ENCODE results near the gene SLC34A1.
"Not testable (repeated sequence)": the region's sequence is repeated elsewhere in the genome, so short reads cannot be mapped to it uniquely, and the experiment has no call there.

SLC34A1 gene

GRCh38 chr5:177351392-177352329, 32.6 kb upstream of the SLC34A1 start, which contains the start of gene LMAN2:
LMAN2 (minus strand) TSS chr5:177351668; CDS start chr5:177351647, 21 bp downstream.
- Mint-ChIP-seq H3K4me3 (peak within 1 kb of the TSS; percentile 99), H3K36me3 (peaks cover 3% of the 10 kb centered on the region), H3K27ac (peak within 1 kb of the TSS; percentile 100), H3K9me3 (no peaks in the 10 kb centered on the region), H3K27me3 (no peaks in the 10 kb centered on the region), H3K4me1 (peaks cover 63% of the 10 kb centered on the region)

- Mint-ChIP-seq H3K27ac (no peak overlapping the region), H3K4me3 (peak overlapping the region; percentile 23), H3K36me3 (peaks cover 3% of the 10 kb centered on the region), H3K27me3 (no peaks in the 10 kb centered on the region), H3K9me3 (no peaks in the 10 kb centered on the region), H3K4me1 (peaks cover 63% of the 10 kb centered on the region)
Observed at GRCh38 chr5:177353093-177353492, 31.1 kb upstream of the SLC34A1 start.

- no peak overlapping the region for H3K4me3 Mint-ChIP-seq
- peak overlapping the region; percentile 27 for H3K27ac Mint-ChIP-seq
- H3K27me3 Mint-ChIP-seq, result no peaks in the 10 kb centered on the region
- peaks cover under 1% of the 10 kb centered on the region for H3K36me3 Mint-ChIP-seq
- H3K9me3 Mint-ChIP-seq, result no peaks in the 10 kb centered on the region
- peaks cover 67% of the 10 kb centered on the region for H3K4me1 Mint-ChIP-seq
Observed at GRCh38 chr5:177354256-177354655, 30.0 kb upstream of the SLC34A1 start.

GRCh38 chr5:177354711-177355110, 29.5 kb upstream of the SLC34A1 start:
- Mint-ChIP-seq H3K27ac (peak overlapping the region; percentile 27), H3K27me3 (no peaks in the 10 kb centered on the region), H3K9me3 (no peaks in the 10 kb centered on the region), H3K4me3 (no peak overlapping the region), H3K36me3 (no peaks in the 10 kb centered on the region), H3K4me1 (peaks cover 67% of the 10 kb centered on the region)

- H3K4me3 Mint-ChIP-seq, result no peak overlapping the region
- H3K4me1 Mint-ChIP-seq, result peaks cover 67% of the 10 kb centered on the region
Observed at GRCh38 chr5:177355162-177355867, 28.9 kb upstream of the SLC34A1 start.

GRCh38 chr5:177355868-177356168, 28.4 kb upstream of the SLC34A1 start:
- Mint-ChIP-seq H3K9me3 (no peaks in the 10 kb centered on the region), H3K4me3 (no peak overlapping the region), H3K27me3 (no peaks in the 10 kb centered on the region), H3K4me1 (peaks cover 67% of the 10 kb centered on the region), H3K36me3 (no peaks in the 10 kb centered on the region), H3K27ac (no peak overlapping the region)

More at GRCh38 chr5:177355162-177355867, 28.9 kb upstream of the SLC34A1 start:
- H3K36me3 Mint-ChIP-seq, result no peaks in the 10 kb centered on the region
- peak overlapping the region; percentile 74 for H3K27ac Mint-ChIP-seq
- no peaks in the 10 kb centered on the region for H3K9me3 Mint-ChIP-seq
- H3K27me3 Mint-ChIP-seq, result no peaks in the 10 kb centered on the region

GRCh38 chr5:177356746-177357145, 27.5 kb upstream of the SLC34A1 start:
- Mint-ChIP-seq H3K9me3 (no peaks in the 10 kb centered on the region), H3K36me3 (no peaks in the 10 kb centered on the region), H3K27me3 (no peaks in the 10 kb centered on the region), H3K4me3 (peak overlapping the region; percentile 80), H3K27ac (no peak overlapping the region), H3K4me1 (peaks cover 74% of the 10 kb centered on the region)

GRCh38 chr5:177357146-177357458, 27.1 kb upstream of the SLC34A1 start:
- no peaks in the 10 kb centered on the region for H3K27me3 Mint-ChIP-seq
- peaks cover 74% of the 10 kb centered on the region for H3K4me1 Mint-ChIP-seq
- H3K36me3 Mint-ChIP-seq, result no peaks in the 10 kb centered on the region
- peak overlapping the region; percentile 80 for H3K4me3 Mint-ChIP-seq
- H3K9me3 Mint-ChIP-seq, result no peaks in the 10 kb centered on the region
- peak overlapping the region; percentile 92 for H3K27ac Mint-ChIP-seq

GRCh38 chr5:177357459-177358351, 26.5 kb upstream of the SLC34A1 start, which contains the start of gene RGS14:
RGS14 (plus strand) TSS chr5:177357924; CDS start chr5:177358025, 101 bp downstream.
- Mint-ChIP-seq H3K36me3 (no peaks in the 10 kb centered on the region), H3K4me3 (peak within 1 kb of the TSS; percentile 80), H3K27me3 (no peaks in the 10 kb centered on the region), H3K9me3 (no peaks in the 10 kb centered on the region), H3K27ac (peak within 1 kb of the TSS; percentile 92), H3K4me1 (peaks cover 79% of the 10 kb centered on the region)

- H3K4me3 Mint-ChIP-seq, result peak overlapping the region; percentile 80
- H3K36me3 Mint-ChIP-seq, result no peaks in the 10 kb centered on the region
- no peaks in the 10 kb centered on the region for H3K9me3 Mint-ChIP-seq
- peak overlapping the region; percentile 91 for H3K27ac Mint-ChIP-seq
- no peaks in the 10 kb centered on the region for H3K27me3 Mint-ChIP-seq
- peaks cover 84% of the 10 kb centered on the region for H3K4me1 Mint-ChIP-seq
Observed at GRCh38 chr5:177358370-177358819, 25.8 kb upstream of the SLC34A1 start.

GRCh38 chr5:177359451-177359851, 24.8 kb upstream of the SLC34A1 start:
- Mint-ChIP-seq H3K36me3 (no peaks in the 10 kb centered on the region), H3K4me1 (peaks cover 91% of the 10 kb centered on the region), H3K27ac (peak overlapping the region; percentile 91), H3K27me3 (no peaks in the 10 kb centered on the region), H3K9me3 (no peaks in the 10 kb centered on the region), H3K4me3 (peak overlapping the region; percentile 80)

- Mint-ChIP-seq H3K27ac (peak overlapping the region; percentile 91), H3K36me3 (no peaks in the 10 kb centered on the region), H3K9me3 (no peaks in the 10 kb centered on the region), H3K27me3 (no peaks in the 10 kb centered on the region), H3K4me1 (peaks cover 91% of the 10 kb centered on the region), H3K4me3 (peak overlapping the region; percentile 80)
Observed at GRCh38 chr5:177359860-177360259, 24.4 kb upstream of the SLC34A1 start.

GRCh38 chr5:177360740-177361139, 23.5 kb upstream of the SLC34A1 start:
- not testable (repeated sequence) for H3K27me3 Mint-ChIP-seq, H3K9me3 Mint-ChIP-seq, H3K27ac Mint-ChIP-seq, H3K36me3 Mint-ChIP-seq, H3K4me3 Mint-ChIP-seq
- H3K4me1 Mint-ChIP-seq, result peaks cover 87% of the 10 kb centered on the region

GRCh38 chr5:177361418-177362291, 22.6 kb upstream of the SLC34A1 start:
- peak overlapping the region; percentile 82 for H3K27ac Mint-ChIP-seq
- H3K4me3 Mint-ChIP-seq, result peak overlapping the region; percentile 81
- no peaks in the 10 kb centered on the region for H3K9me3 Mint-ChIP-seq
- no peaks in the 10 kb centered on the region for H3K27me3 Mint-ChIP-seq
- peaks cover 2% of the 10 kb centered on the region for H3K36me3 Mint-ChIP-seq
- peaks cover 85% of the 10 kb centered on the region for H3K4me1 Mint-ChIP-seq

Measured in activated naive CD4-positive, alpha-beta T cell treated with anti-CD3 and anti-CD28 coated beads, Interleukin-2, amount 50 U/mL, for 24 hours (primary cell).